ENCODE data around the gene NFIA.

- TF ChIP-seq TAF1 (IDR thresholded peaks at IDR 0.05; ENCODE audit: borderline replicate concordance, low read depth, low read length) (no peak), POLR2A (IDR thresholded peaks at IDR 0.05; ENCODE audit: low read depth, low read length) (no peak), POLR2AphosphoS5 (IDR thresholded peaks at IDR 0.05; ENCODE audit: low read depth, low read length) (no peak)
These were observed 19.7 kb downstream of the NFIA start for GRCh38 chr1:61102041-61102440.

Measured in GM12892 (cell line).